ENCODE results near the gene KANK2.
A peak's percentile ranks its signal among the peaks of the same experiment; 100 is the strongest.

KANK2 gene

GRCh38 chr19:11234486-11235075 is 37.2 kb upstream of the KANK2 start:
- TF ChIP-seq CTCF (IDR thresholded peaks at IDR 0.05; ENCODE audit: low read depth, low read length, missing control alignments): no peak
- in situ Hi-C loops (cut with HindIII; ENCODE audit: low sequenced_read_pairs): no loop called here
- no peak for DNase-seq (ENCODE audit: low read depth)
- H3K4me3 ChIP-seq (ENCODE audit: low read depth, low read length): no peak overlapping the region

- H3K4me3 ChIP-seq (ENCODE audit: low read depth, low read length): no peak overlapping the region
- no peak for DNase-seq (ENCODE audit: low read depth)
- no peak for TF ChIP-seq CTCF (IDR thresholded peaks at IDR 0.05; ENCODE audit: low read depth, low read length, missing control alignments)
- in situ Hi-C loops (cut with HindIII; ENCODE audit: low sequenced_read_pairs): no loop called here
Observed at GRCh38 chr19:11233073-11233472, 35.7 kb upstream of the KANK2 start.

GRCh38 chr19:11232555-11232954 is 35.2 kb upstream of the KANK2 start:
- no peak for TF ChIP-seq CTCF (IDR thresholded peaks at IDR 0.05; ENCODE audit: low read depth, low read length, missing control alignments)
- DNase-seq (ENCODE audit: low read depth): no peak
- H3K4me3 ChIP-seq (ENCODE audit: low read depth, low read length): no peak overlapping the region
- in situ Hi-C loops (cut with HindIII; ENCODE audit: low sequenced_read_pairs): no loop called here

GRCh38 chr19:11230621-11231386 is 33.5 kb upstream of the KANK2 start:
- H3K4me3 ChIP-seq (ENCODE audit: low read depth, low read length): no peak overlapping the region
- no peak for TF ChIP-seq CTCF (IDR thresholded peaks at IDR 0.05; ENCODE audit: low read depth, low read length, missing control alignments)
- no peak for DNase-seq (ENCODE audit: low read depth)
- in situ Hi-C loops (cut with HindIII; ENCODE audit: low sequenced_read_pairs): no loop called here

GRCh38 chr19:11227195-11227886 is 30.0 kb upstream of the KANK2 start:
- H3K4me3 ChIP-seq (ENCODE audit: low read depth, low read length): no peak overlapping the region
- TF ChIP-seq CTCF (IDR thresholded peaks at IDR 0.05; ENCODE audit: low read depth, low read length, missing control alignments): peak; percentile 9
- in situ Hi-C loops (cut with HindIII; ENCODE audit: low sequenced_read_pairs): no loop called here
- DNase-seq (ENCODE audit: low read depth): no peak

GRCh38 chr19:11226716-11227166 is 29.4 kb upstream of the KANK2 start:
- in situ Hi-C loops (cut with HindIII; ENCODE audit: low sequenced_read_pairs): no loop called here
- H3K4me3 ChIP-seq (ENCODE audit: low read depth, low read length): no peak overlapping the region
- DNase-seq (ENCODE audit: low read depth): no peak
- no peak for TF ChIP-seq CTCF (IDR thresholded peaks at IDR 0.05; ENCODE audit: low read depth, low read length, missing control alignments)
